ENCODE data around the gene ASCC2. TPM values are rescaled to one million over a fixed set of nuclear protein-coding genes. Genes with fewer than 3 reads are reported as not detected.

The ASCC2 gene
- polyA plus RNA-seq, result 100 to 1,000 TPM in 1 of 2 donors, 10 to 100 TPM in 1; 61.3 to 142 TPM

- H3K4me1 ChIP-seq (ENCODE audit: control insufficient read depth in 2 of 2, insufficient read depth in 2 of 2, low read length in 1 of 2), result no peaks in the 10 kb centered on the region
Observed at GRCh38 chr22:29837741-29838598, at the start of gene ASCC2. TSS of gene ASCC2 (minus strand) at chr22:29838274. CDS start at chr22:29832325, 5,949 bp downstream.

DNA sequence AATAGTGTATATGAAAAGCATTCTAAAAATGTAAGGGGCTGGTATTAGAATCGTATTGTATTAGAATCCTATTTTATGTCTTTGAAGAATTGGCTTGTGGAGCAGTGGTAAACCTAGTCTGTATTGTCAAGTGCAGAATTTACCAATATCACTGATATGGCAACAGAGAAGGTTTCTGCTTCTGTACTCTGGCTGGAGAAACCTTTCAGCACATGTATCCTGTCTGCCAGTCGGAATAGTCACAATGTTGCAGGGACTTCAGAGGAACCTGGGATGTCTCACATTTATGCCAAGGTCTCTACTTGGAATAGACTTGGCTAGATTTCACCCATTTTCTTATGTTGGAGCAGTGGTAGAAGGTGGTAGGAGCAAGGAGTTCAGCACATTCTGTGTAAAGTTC lies 49.3 kb upstream of the ASCC2 start:
- no peaks in the 10 kb centered on the region for H3K4me1 ChIP-seq (ENCODE audit: control insufficient read depth in 2 of 2, insufficient read depth in 2 of 2, low read length in 1 of 2)
- H3K27ac ChIP-seq (ENCODE audit: low read depth in 2 of 2, low read length in 1 of 2), result no peak overlapping the region
- no peaks in the 10 kb centered on the region for H3K27me3 ChIP-seq (ENCODE audit: control insufficient read depth in 1 of 2, insufficient read depth in 2 of 2, low read length in 2 of 2)
- H3K4me3 ChIP-seq (ENCODE audit: low read depth in 1 of 2, low read length in 2 of 2), result no peak overlapping the region
- no peaks in the 10 kb centered on the region for H3K9me3 ChIP-seq (ENCODE audit: control insufficient read depth in 2 of 2, insufficient read depth in 1 of 2, low read depth in 1 of 2, low read length in 1 of 2)
- WGBS, 2 donors, result 57 to 64% methylated on average over 2 of the region's 2 CpGs
- H3K36me3 ChIP-seq (ENCODE audit: control insufficient read depth in 2 of 2, insufficient read depth in 2 of 2, low read length in 1 of 2), result no peaks in the 10 kb centered on the region

More at GRCh38 chr22:29837741-29838598, at the start of gene ASCC2:
- H3K36me3 ChIP-seq (ENCODE audit: control insufficient read depth in 2 of 2, insufficient read depth in 2 of 2, low read length in 1 of 2), result no peaks in the 10 kb centered on the region
- 0 to 1% methylated on average over 41 to 54 of the region's 54 CpGs for WGBS, 2 donors
- no peaks in the 10 kb centered on the region for H3K9me3 ChIP-seq (ENCODE audit: control insufficient read depth in 2 of 2, insufficient read depth in 1 of 2, low read depth in 1 of 2, low read length in 1 of 2)
- peak within 1 kb of the TSS; percentile 75 to 81 for H3K27ac ChIP-seq (ENCODE audit: low read depth in 2 of 2, low read length in 1 of 2)
- peak within 1 kb of the TSS; percentile 89 to 93 for H3K4me3 ChIP-seq (ENCODE audit: low read depth in 1 of 2, low read length in 2 of 2)
- no peaks in the 10 kb centered on the region for H3K27me3 ChIP-seq (ENCODE audit: control insufficient read depth in 1 of 2, insufficient read depth in 2 of 2, low read length in 2 of 2)

DNA sequence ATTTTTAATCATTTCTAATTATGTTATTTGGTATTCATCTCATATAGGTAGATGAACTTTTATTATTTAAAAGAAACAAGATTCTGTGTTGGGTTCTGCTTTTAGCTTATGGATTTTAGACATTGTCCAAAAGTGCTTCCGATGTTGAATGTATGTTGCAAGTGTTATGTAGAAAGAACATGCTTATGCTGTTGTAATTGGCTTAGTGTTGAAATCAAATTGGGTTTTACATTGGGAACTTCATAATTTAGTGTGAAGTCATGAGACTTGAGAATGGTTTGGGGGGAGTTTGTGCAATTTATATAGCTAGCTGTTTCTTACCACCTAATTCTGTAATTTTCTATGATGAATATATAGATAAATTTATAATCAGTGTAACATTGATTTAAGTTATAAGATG lies 48.5 kb upstream of the ASCC2 start:
- 83 to 89% methylated on average over 1 of the region's 1 CpG for WGBS, 2 donors

GRCh38 chr22:29885610-29886009 lies 47.5 kb upstream of the ASCC2 start:
- Histone ChIP-seq H3K27ac (ENCODE audit: low read depth in 2 of 2, low read length in 1 of 2) (peak overlapping the region in 1 of 2 donors; percentile 55), H3K36me3 (ENCODE audit: control insufficient read depth in 2 of 2, insufficient read depth in 2 of 2, low read length in 1 of 2) (no peaks in the 10 kb centered on the region), H3K4me1 (ENCODE audit: control insufficient read depth in 2 of 2, insufficient read depth in 2 of 2, low read length in 1 of 2) (no peaks in the 10 kb centered on the region), H3K4me3 (ENCODE audit: low read depth in 1 of 2, low read length in 2 of 2) (peak overlapping the region in 1 of 2 donors; percentile 29), H3K27me3 (ENCODE audit: control insufficient read depth in 1 of 2, insufficient read depth in 2 of 2, low read length in 2 of 2) (no peaks in the 10 kb centered on the region), H3K9me3 (ENCODE audit: control insufficient read depth in 2 of 2, insufficient read depth in 1 of 2, low read depth in 1 of 2, low read length in 1 of 2) (no peaks in the 10 kb centered on the region)
- 54 to 59% methylated on average over 4 of the region's 4 CpGs for WGBS, 2 donors

More for the DNA sequence above, 48.5 kb upstream of the ASCC2 start:
- no peak overlapping the region for H3K27ac ChIP-seq (ENCODE audit: low read depth in 2 of 2, low read length in 1 of 2)
- H3K4me1 ChIP-seq (ENCODE audit: control insufficient read depth in 2 of 2, insufficient read depth in 2 of 2, low read length in 1 of 2), result no peaks in the 10 kb centered on the region
- no peaks in the 10 kb centered on the region for H3K27me3 ChIP-seq (ENCODE audit: control insufficient read depth in 1 of 2, insufficient read depth in 2 of 2, low read length in 2 of 2)
- H3K9me3 ChIP-seq (ENCODE audit: control insufficient read depth in 2 of 2, insufficient read depth in 1 of 2, low read depth in 1 of 2, low read length in 1 of 2), result no peaks in the 10 kb centered on the region
- H3K4me3 ChIP-seq (ENCODE audit: low read depth in 1 of 2, low read length in 2 of 2), result no peak overlapping the region
- no peaks in the 10 kb centered on the region for H3K36me3 ChIP-seq (ENCODE audit: control insufficient read depth in 2 of 2, insufficient read depth in 2 of 2, low read length in 1 of 2)

GRCh38 chr22:29883775-29884097 lies 45.7 kb upstream of the ASCC2 start:
- Histone ChIP-seq H3K27me3 (ENCODE audit: control insufficient read depth in 1 of 2, insufficient read depth in 2 of 2, low read length in 2 of 2) (no peaks in the 10 kb centered on the region), H3K36me3 (ENCODE audit: control insufficient read depth in 2 of 2, insufficient read depth in 2 of 2, low read length in 1 of 2) (no peaks in the 10 kb centered on the region), H3K9me3 (ENCODE audit: control insufficient read depth in 2 of 2, insufficient read depth in 1 of 2, low read depth in 1 of 2, low read length in 1 of 2) (no peaks in the 10 kb centered on the region), H3K4me3 (ENCODE audit: low read depth in 1 of 2, low read length in 2 of 2) (peak overlapping the region; percentile 90 to 91), H3K4me1 (ENCODE audit: control insufficient read depth in 2 of 2, insufficient read depth in 2 of 2, low read length in 1 of 2) (no peaks in the 10 kb centered on the region), H3K27ac (ENCODE audit: low read depth in 2 of 2, low read length in 1 of 2) (peak overlapping the region; percentile 96 to 98)
- 0 to 1% methylated on average over 14 of the region's 14 CpGs for WGBS, 2 donors

- H3K9me3 ChIP-seq (ENCODE audit: control insufficient read depth in 2 of 2, insufficient read depth in 1 of 2, low read depth in 1 of 2, low read length in 1 of 2), result no peaks in the 10 kb centered on the region
- no peaks in the 10 kb centered on the region for H3K4me1 ChIP-seq (ENCODE audit: control insufficient read depth in 2 of 2, insufficient read depth in 2 of 2, low read length in 1 of 2)
- H3K27me3 ChIP-seq (ENCODE audit: control insufficient read depth in 1 of 2, insufficient read depth in 2 of 2, low read length in 2 of 2), result no peaks in the 10 kb centered on the region
- H3K27ac ChIP-seq (ENCODE audit: low read depth in 2 of 2, low read length in 1 of 2), result peak within 1 kb of the TSS; percentile 96 to 98
- no peaks in the 10 kb centered on the region for H3K36me3 ChIP-seq (ENCODE audit: control insufficient read depth in 2 of 2, insufficient read depth in 2 of 2, low read length in 1 of 2)
- peak within 1 kb of the TSS; percentile 90 to 91 for H3K4me3 ChIP-seq (ENCODE audit: low read depth in 1 of 2, low read length in 2 of 2)
- 0 to 1% methylated on average over 64 to 82 of the region's 82 CpGs for WGBS, 2 donors
Observed at GRCh38 chr22:29883045-29883774, 45.1 kb upstream of the ASCC2 start, which contains the start of gene MTMR3. TSS of gene MTMR3 (plus strand) at chr22:29883174. CDS start at chr22:29971060, 87,886 bp downstream.

DNA sequence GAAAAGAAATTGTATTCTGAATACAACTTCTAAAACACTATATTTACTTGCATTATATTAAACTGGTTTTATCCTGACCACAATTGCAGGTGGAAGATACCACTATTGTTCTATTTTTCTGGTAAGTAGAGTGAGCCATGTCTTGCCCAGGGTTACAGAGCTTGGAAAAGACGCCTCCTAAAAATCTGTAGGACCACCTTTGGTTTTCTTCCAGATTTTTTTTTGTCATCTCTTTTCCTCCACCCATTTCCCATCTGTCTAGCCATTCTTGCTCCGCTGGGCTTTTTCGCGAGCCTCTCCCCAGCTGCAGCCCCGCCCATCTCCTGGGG lies 44.6 kb upstream of the ASCC2 start:
- Histone ChIP-seq H3K27ac (ENCODE audit: low read depth in 2 of 2, low read length in 1 of 2) (no peak overlapping the region), H3K36me3 (ENCODE audit: control insufficient read depth in 2 of 2, insufficient read depth in 2 of 2, low read length in 1 of 2) (no peaks in the 10 kb centered on the region), H3K4me3 (ENCODE audit: low read depth in 1 of 2, low read length in 2 of 2) (no peak overlapping the region), H3K27me3 (ENCODE audit: control insufficient read depth in 1 of 2, insufficient read depth in 2 of 2, low read length in 2 of 2) (no peaks in the 10 kb centered on the region), H3K4me1 (ENCODE audit: control insufficient read depth in 2 of 2, insufficient read depth in 2 of 2, low read length in 1 of 2) (no peaks in the 10 kb centered on the region), H3K9me3 (ENCODE audit: control insufficient read depth in 2 of 2, insufficient read depth in 1 of 2, low read depth in 1 of 2, low read length in 1 of 2) (no peaks in the 10 kb centered on the region)
- 0 to 2% methylated on average over 5 of the region's 5 CpGs for WGBS, 2 donors

DNA sequence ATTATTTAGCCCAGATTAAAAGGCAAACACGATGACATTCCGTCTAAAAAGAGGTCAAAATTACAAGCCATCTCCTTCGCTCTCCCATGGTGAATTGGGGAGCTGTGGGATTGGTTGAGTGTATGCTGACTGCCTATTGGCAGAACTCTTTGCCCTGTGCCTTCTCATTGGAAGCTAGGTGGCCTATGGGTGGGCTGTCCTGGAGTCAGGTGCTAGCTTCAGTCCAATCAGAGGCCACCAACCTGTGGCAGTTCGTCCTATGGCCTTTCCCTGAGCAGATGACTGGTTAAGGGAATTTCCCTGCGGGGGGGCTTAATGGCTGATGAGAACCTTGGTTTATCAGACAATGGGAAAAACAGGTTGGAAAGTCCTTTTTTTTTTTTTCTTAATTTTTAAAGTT lies 41.7 kb upstream of the ASCC2 start:
- WGBS, 2 donors, result 95 to 96% methylated on average over 5 of the region's 5 CpGs
- Histone ChIP-seq H3K36me3 (ENCODE audit: control insufficient read depth in 2 of 2, insufficient read depth in 2 of 2, low read length in 1 of 2) (no peaks in the 10 kb centered on the region), H3K4me1 (ENCODE audit: control insufficient read depth in 2 of 2, insufficient read depth in 2 of 2, low read length in 1 of 2) (no peaks in the 10 kb centered on the region), H3K9me3 (ENCODE audit: control insufficient read depth in 2 of 2, insufficient read depth in 1 of 2, low read depth in 1 of 2, low read length in 1 of 2) (no peaks in the 10 kb centered on the region), H3K4me3 (ENCODE audit: low read depth in 1 of 2, low read length in 2 of 2) (no peak overlapping the region), H3K27me3 (ENCODE audit: control insufficient read depth in 1 of 2, insufficient read depth in 2 of 2, low read length in 2 of 2) (no peaks in the 10 kb centered on the region), H3K27ac (ENCODE audit: low read depth in 2 of 2, low read length in 1 of 2) (no peak overlapping the region)

GRCh38 chr22:29877620-29878019 lies 39.5 kb upstream of the ASCC2 start:
- Histone ChIP-seq H3K9me3 (ENCODE audit: control insufficient read depth in 2 of 2, insufficient read depth in 1 of 2, low read depth in 1 of 2, low read length in 1 of 2) (no peaks in the 10 kb centered on the region), H3K27ac (ENCODE audit: low read depth in 2 of 2, low read length in 1 of 2) (no peak overlapping the region), H3K27me3 (ENCODE audit: control insufficient read depth in 1 of 2, insufficient read depth in 2 of 2, low read length in 2 of 2) (no peaks in the 10 kb centered on the region), H3K4me1 (ENCODE audit: control insufficient read depth in 2 of 2, insufficient read depth in 2 of 2, low read length in 1 of 2) (no peaks in the 10 kb centered on the region), H3K36me3 (ENCODE audit: control insufficient read depth in 2 of 2, insufficient read depth in 2 of 2, low read length in 1 of 2) (no peaks in the 10 kb centered on the region), H3K4me3 (ENCODE audit: low read depth in 1 of 2, low read length in 2 of 2) (no peak overlapping the region)
- WGBS, 2 donors, result 69 to 73% methylated on average over 2 of the region's 2 CpGs

Measured in esophagus (tissue), 2 donors.